Peyer's patch (tissue), 4 donors: Measurements from ENCODE around the gene CCN6. TPM values are rescaled to one million over a fixed set of nuclear protein-coding genes. Genes with fewer than 3 reads are reported as not detected.
A peak's percentile ranks its signal among the peaks of the same experiment; 100 is the strongest.

Experiments used
- DNase-seq, 3 donors: peaks; one replicate each; pipeline ENCODE4 v3.0.0-alpha.2; 2017 to 2019
- H3K27ac ChIP-seq, 4 donors: fragments of 200-600 bp; sonication (generic); one replicate each; pipeline ENCODE4 v1.5.1; 2016 to 2019
- H3K27me3 ChIP-seq, 2 donors: fragments of 200-600 bp; sonication (generic); one replicate each; pipeline ENCODE4 v1.5.1; 2019
- H3K36me3 ChIP-seq, 3 donors: fragments of 200-600 bp; sonication (generic); one replicate each; pipeline ENCODE4 v1.5.1; 2016 to 2019
- H3K4me1 ChIP-seq, 4 donors: fragments of 200-600 bp; sonication (generic); one replicate each; pipeline ENCODE4 v1.5.1; 2016 to 2019
- H3K4me3 ChIP-seq, 4 donors: fragments of 200-600 bp; sonication (generic); 1 replicate in 3 of 4; 2 replicates in 1 of 4; pipeline ENCODE4 v1.5.1; 2016 to 2019; ENCODE audit warnings: mild to moderate bottlenecking in 1 of 4
- H3K9me3 ChIP-seq, 4 donors: fragments of 200-600 bp; sonication (generic); one replicate each; pipeline ENCODE4 v1.5.1; 2016 to 2019; ENCODE audit warnings: mild to moderate bottlenecking in 1 of 4
- CTCF ChIP-seq, 6 experiments: fragments of 450-650 bp in 4 of 6; fragments of 200-600 bp in 2 of 6; sonication (generic) in 1 of 6; IDR thresholded peaks; one replicate each; pipeline ENCODE4 v1.5.1; 2017 to 2019; ENCODE audit warnings: antibody characterized with exemption in 6 of 6, mild to moderate bottlenecking in 3 of 6, moderate library complexity in 1 of 6
- POLR2A ChIP-seq, 2 donors: fragments of 450-650 bp; IDR thresholded peaks; one replicate each; pipeline ENCODE4 v1.5.1; 2017; ENCODE audit warnings: antibody characterized with exemption in 2 of 2, mild to moderate bottlenecking in 2 of 2, moderate library complexity in 2 of 2
- total RNA-seq, 4 donors: library from RNA; depleted of rRNA; stranded (reverse); fragments of >200 nt; gene quantifications; one replicate each; pipeline ENCODE4 v1.1.0, GENCODE V29; 2016

Gene CCN6
- total RNA-seq, 4 donors from 2014 or later: not detected

DNA sequence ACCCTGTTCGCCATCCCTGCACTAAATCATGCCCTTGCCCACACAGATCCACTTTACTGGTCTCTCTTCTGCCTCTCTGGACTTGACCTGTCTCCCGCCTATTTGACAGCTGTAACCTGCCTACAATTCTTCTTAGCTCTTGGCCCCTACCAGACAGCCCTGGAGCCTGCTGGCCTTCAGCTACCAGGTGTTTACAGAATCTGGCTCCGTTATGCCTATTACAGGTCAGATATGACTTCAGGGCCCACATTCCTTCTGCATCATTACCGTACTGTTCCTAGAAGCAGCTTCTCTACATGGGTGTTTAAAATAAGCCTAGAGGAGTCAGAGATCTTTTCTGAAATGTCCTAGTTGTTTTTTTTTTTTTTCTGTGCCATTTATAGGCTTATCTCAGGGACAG is 45.4 kb upstream of the CCN6 start:
- no peak overlapping the region for H3K4me3 ChIP-seq
- no peak overlapping the region for H3K27ac ChIP-seq
- H3K9me3 ChIP-seq: no peaks in the 10 kb centered on the region
- no peaks in the 10 kb centered on the region for H3K36me3 ChIP-seq
- no peaks in the 10 kb centered on the region for H3K27me3 ChIP-seq
- no peaks in the 10 kb centered on the region for H3K4me1 ChIP-seq
- no peak for TF ChIP-seq POLR2A (IDR thresholded peaks at IDR 0.05)
- DNase-seq: no peak

GRCh38 chr6:112010328-112010727 is 43.6 kb upstream of the CCN6 start:
- TF ChIP-seq POLR2A (IDR thresholded peaks at IDR 0.05) (no peak), CTCF (IDR thresholded peaks at IDR 0.05) (peak in 1 of 6 experiments; percentile 1)
- H3K4me3 ChIP-seq: no peak overlapping the region
- no peaks in the 10 kb centered on the region for H3K9me3 ChIP-seq
- no peaks in the 10 kb centered on the region for H3K27me3 ChIP-seq
- H3K27ac ChIP-seq: no peak overlapping the region
- no peaks in the 10 kb centered on the region for H3K36me3 ChIP-seq
- H3K4me1 ChIP-seq: no peaks in the 10 kb centered on the region
- DNase-seq: no peak

- no peaks in the 10 kb centered on the region for H3K36me3 ChIP-seq
- H3K9me3 ChIP-seq: no peaks in the 10 kb centered on the region
- no peaks in the 10 kb centered on the region for H3K27me3 ChIP-seq
- TF ChIP-seq POLR2A (IDR thresholded peaks at IDR 0.05) (no peak), CTCF (IDR thresholded peaks at IDR 0.05) (no peak)
- DNase-seq: no peak
- no peak overlapping the region for H3K4me3 ChIP-seq
- H3K27ac ChIP-seq: no peak overlapping the region
- H3K4me1 ChIP-seq: no peaks in the 10 kb centered on the region
Measured at GRCh38 chr6:112013051-112013450, 40.9 kb upstream of the CCN6 start.

DNA sequence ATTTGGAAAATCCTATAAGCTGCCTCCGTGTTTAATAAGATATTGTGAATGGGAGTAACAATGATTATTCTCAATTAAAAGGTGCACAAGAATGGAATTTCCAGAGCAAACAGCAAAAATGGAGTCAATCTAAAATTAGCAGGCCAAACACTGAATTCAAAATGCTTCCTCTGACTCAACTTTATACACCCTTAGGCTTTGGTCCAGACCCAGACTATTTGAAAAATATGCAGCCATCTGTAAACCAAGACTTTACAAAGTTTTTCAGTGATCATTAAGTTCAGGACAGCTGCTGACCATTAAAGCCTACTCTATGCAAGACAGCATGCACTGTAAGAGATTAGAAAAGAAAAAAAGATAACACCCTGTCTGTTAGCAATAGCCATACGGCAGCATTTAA is 39.4 kb upstream of the CCN6 start:
- Histone ChIP-seq H3K4me3 (no peak overlapping the region), H3K27me3 (no peaks in the 10 kb centered on the region), H3K27ac (peak overlapping the region in 2 of 4 donors; percentile 4 to 5), H3K36me3 (no peaks in the 10 kb centered on the region), H3K4me1 (no peaks in the 10 kb centered on the region), H3K9me3 (no peaks in the 10 kb centered on the region)
- TF ChIP-seq CTCF (IDR thresholded peaks at IDR 0.05): no peak
- no peak for TF ChIP-seq POLR2A (IDR thresholded peaks at IDR 0.05)
- no peak for DNase-seq

- no peak for TF ChIP-seq CTCF (IDR thresholded peaks at IDR 0.05)
- TF ChIP-seq POLR2A (IDR thresholded peaks at IDR 0.05): no peak
- no peaks in the 10 kb centered on the region for H3K27me3 ChIP-seq
- DNase-seq: no peak
- H3K4me3 ChIP-seq: no peak overlapping the region
- no peaks in the 10 kb centered on the region for H3K36me3 ChIP-seq
- no peaks in the 10 kb centered on the region for H3K9me3 ChIP-seq
- no peak overlapping the region for H3K27ac ChIP-seq
- no peaks in the 10 kb centered on the region for H3K4me1 ChIP-seq
Measured at GRCh38 chr6:112015725-112016124, 38.2 kb upstream of the CCN6 start.

- no peak overlapping the region for H3K4me3 ChIP-seq
- TF ChIP-seq CTCF (IDR thresholded peaks at IDR 0.05): no peak
- no peak for TF ChIP-seq POLR2A (IDR thresholded peaks at IDR 0.05)
- H3K27ac ChIP-seq: no peak overlapping the region
- no peak for DNase-seq
- H3K27me3 ChIP-seq: no peaks in the 10 kb centered on the region
- no peaks in the 10 kb centered on the region for H3K4me1 ChIP-seq
- H3K9me3 ChIP-seq: no peaks in the 10 kb centered on the region
- H3K36me3 ChIP-seq: no peaks in the 10 kb centered on the region
Measured at GRCh38 chr6:112016320-112016719, 37.6 kb upstream of the CCN6 start.
